Panc1 (cell line): ENCODE results near the gene TMOD3. TPM values are rescaled to one million over a fixed set of nuclear protein-coding genes. Genes with fewer than 3 reads are reported as not detected.

ENCODE experiments used
- ATAC-seq: fragments of 200-7000 bp; cut with Tn5 transposase; 2 replicates; pipeline ENCODE4 v1.9.1; 2020; ENCODE audit warnings: mild to moderate bottlenecking, moderate library complexity
- BruUV-seq: library from RNA; stranded (reverse); fragments of 400-500 nt; replicated peaks from 2 replicates; lab custom pipeline; 2021; lab: Mats Ljungman, UMichigan
- CTCF ChIA-PET: fragments of 300-600 bp; sonication (Branson Sonifier 250); formaldehyde crosslinking; loops from one replicate; lab custom pipeline; 2022; ENCODE audit warnings: antibody characterized with exemption; lab: Charles Lee
- POLR2A ChIA-PET: fragments of 300-600 bp; sonication (Branson Sonifier 250); formaldehyde crosslinking; loops from one replicate; lab custom pipeline; 2022; ENCODE audit warnings: antibody characterized with exemption; lab: Charles Lee
- DNase-seq: peaks from one replicate; pipeline ENCODE4 v3.0.0-alpha.2; 2010; ENCODE audit warnings: low read depth, low spot score
- H3K27ac ChIP-seq: 2 replicates; pipeline ENCODE4 v1.5.1; 2011; ENCODE audit warnings: mild to moderate bottlenecking, low read length, inconsistent platforms
- H3K27me3 ChIP-seq: fragments of 200-500 bp; sonication (Bioruptor generic); 2 replicates; pipeline ENCODE4 v1.6.0; 2014; ENCODE audit warnings: low read length, inconsistent platforms; ENCODE audit not compliant: control insufficient read depth, insufficient read depth
- H3K36me3 ChIP-seq: fragments of 200-500 bp; sonication (Bioruptor generic); 2 replicates; pipeline ENCODE4 v1.5.1; 2014; ENCODE audit warnings: inconsistent platforms, mild to moderate bottlenecking, low read length, moderate library complexity; ENCODE audit not compliant: control insufficient read depth, insufficient read depth
- H3K4me1 ChIP-seq: 2 replicates; pipeline ENCODE4 v1.5.1; 2011; ENCODE audit warnings: inconsistent platforms, mild to moderate bottlenecking, low read length, moderate library complexity; ENCODE audit not compliant: control insufficient read depth, insufficient read depth
- H3K4me3 ChIP-seq, 2 experiments: 2 replicates each; pipeline ENCODE4 v1.5.1; 2011 to 2012; ENCODE audit warnings: low read depth in 2 of 2, low read length in 2 of 2, mild to moderate bottlenecking in 2 of 2, inconsistent platforms in 1 of 2, moderate library complexity in 1 of 2
- H3K9me3 ChIP-seq: fragments of 200-500 bp; sonication (Bioruptor generic); 2 replicates; pipeline ENCODE4 v1.5.1; 2014; ENCODE audit warnings: low read depth, mild to moderate bottlenecking, inconsistent platforms, low read length, moderate library complexity; ENCODE audit not compliant: control insufficient read depth, insufficient read depth
- CTCF ChIP-seq: fragments of 450-650 bp; IDR thresholded peaks from 2 replicates; pipeline ENCODE4 v1.5.1; 2017; ENCODE audit warnings: mild to moderate bottlenecking
- POLR2AphosphoS5 ChIP-seq: IDR thresholded peaks from 2 replicates; pipeline ENCODE4 v1.6.1; 2012; ENCODE audit warnings: mild to moderate bottlenecking, low read depth, low read length, moderate library complexity
- SIN3A ChIP-seq: IDR thresholded peaks from 2 replicates; pipeline ENCODE4 v1.6.1; 2012; ENCODE audit warnings: low read depth, mild to moderate bottlenecking, low read length, moderate library complexity, borderline replicate concordance; ENCODE audit not compliant: insufficient read depth
- TCF7L2 ChIP-seq: IDR thresholded peaks from 2 replicates; pipeline ENCODE4 v1.6.1; 2011; ENCODE audit warnings: mild to moderate bottlenecking, low read depth, low read length, inconsistent platforms
- in situ Hi-C: cut with HindIII; loops from 2 replicates; pipeline ENCODE4 v1.10.0; 2016; ENCODE audit warnings: low sequenced_read_pairs, low pct_unique_long_range_greater_than_20kb
- intact Hi-C: fragments of 100-400 bp; cut with micrococcal nuclease; formaldehyde crosslinking; loops from one replicate; pipeline ENCODE4 v1.10.0; 2022; ENCODE audit not compliant: unreplicated experiment
- total RNA-seq: library from RNA; stranded (reverse); gene quantifications from one replicate; pipeline ENCODE4 v1.2.1, GENCODE V29; 2021; ENCODE audit not compliant: unreplicated experiment
- TF ChIP-seq, protein P1 (sequence below), 2 experiments: IDR thresholded peaks; 2 replicates each; pipeline ENCODE4 v1.6.1; 2011 to 2012; ENCODE audit warnings: low read depth in 2 of 2, control low read depth in 1 of 2, low read length in 1 of 2, mild to moderate bottlenecking in 1 of 2, moderate library complexity in 1 of 2; ENCODE audit not compliant: insufficient read depth in 1 of 2

The TMOD3 gene
- total RNA-seq, 1 experiment from 2014 or later: 53.4 TPM

DNA sequence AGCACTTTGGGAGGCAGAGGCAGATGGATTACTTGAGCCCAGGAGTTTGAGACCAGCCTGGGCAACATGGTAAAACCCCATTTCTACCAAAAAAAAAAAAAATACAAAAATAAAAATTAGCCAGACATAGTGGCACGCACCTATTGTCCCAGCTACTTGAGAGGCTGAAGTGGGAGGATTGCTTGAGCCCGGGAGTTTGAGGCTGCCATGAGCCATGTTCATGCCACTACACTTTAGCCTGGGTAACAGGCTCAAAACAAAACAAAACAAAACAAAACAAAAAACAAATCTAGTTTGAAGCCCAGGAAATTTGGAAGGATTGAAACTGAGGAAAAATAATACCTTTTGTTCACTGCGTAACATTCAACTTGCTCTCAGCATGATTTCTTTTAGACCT is 16.6 kb downstream of the TMOD3 start:
- Histone ChIP-seq H3K9me3 (no peaks in the 10 kb centered on the region), H3K27ac (no peak overlapping the region), H3K4me3 (no peak overlapping the region), H3K36me3 (no peaks in the 10 kb centered on the region), H3K4me1 (peaks cover 34% of the 10 kb centered on the region), H3K27me3 (no peaks in the 10 kb centered on the region)
- BruUV-seq: no TSS peak
- ChIA-PET CTCF (no interaction called here), POLR2A (interaction anchor here (0.6 kb wide), 1 partner anchor 227 kb away, joined by 17 read pairs; no protein-coding TSS in a partner anchor)
- in situ Hi-C loops (no loop called here), intact Hi-C loops (no loop called here)
- DNase-seq (no peak), ATAC-seq (no peak)
- TF ChIP-seq CTCF (no peak), TCF7L2 (no peak), POLR2AphosphoS5 (no peak), SIN3A (no peak)
- TF ChIP-seq, protein P1, sequence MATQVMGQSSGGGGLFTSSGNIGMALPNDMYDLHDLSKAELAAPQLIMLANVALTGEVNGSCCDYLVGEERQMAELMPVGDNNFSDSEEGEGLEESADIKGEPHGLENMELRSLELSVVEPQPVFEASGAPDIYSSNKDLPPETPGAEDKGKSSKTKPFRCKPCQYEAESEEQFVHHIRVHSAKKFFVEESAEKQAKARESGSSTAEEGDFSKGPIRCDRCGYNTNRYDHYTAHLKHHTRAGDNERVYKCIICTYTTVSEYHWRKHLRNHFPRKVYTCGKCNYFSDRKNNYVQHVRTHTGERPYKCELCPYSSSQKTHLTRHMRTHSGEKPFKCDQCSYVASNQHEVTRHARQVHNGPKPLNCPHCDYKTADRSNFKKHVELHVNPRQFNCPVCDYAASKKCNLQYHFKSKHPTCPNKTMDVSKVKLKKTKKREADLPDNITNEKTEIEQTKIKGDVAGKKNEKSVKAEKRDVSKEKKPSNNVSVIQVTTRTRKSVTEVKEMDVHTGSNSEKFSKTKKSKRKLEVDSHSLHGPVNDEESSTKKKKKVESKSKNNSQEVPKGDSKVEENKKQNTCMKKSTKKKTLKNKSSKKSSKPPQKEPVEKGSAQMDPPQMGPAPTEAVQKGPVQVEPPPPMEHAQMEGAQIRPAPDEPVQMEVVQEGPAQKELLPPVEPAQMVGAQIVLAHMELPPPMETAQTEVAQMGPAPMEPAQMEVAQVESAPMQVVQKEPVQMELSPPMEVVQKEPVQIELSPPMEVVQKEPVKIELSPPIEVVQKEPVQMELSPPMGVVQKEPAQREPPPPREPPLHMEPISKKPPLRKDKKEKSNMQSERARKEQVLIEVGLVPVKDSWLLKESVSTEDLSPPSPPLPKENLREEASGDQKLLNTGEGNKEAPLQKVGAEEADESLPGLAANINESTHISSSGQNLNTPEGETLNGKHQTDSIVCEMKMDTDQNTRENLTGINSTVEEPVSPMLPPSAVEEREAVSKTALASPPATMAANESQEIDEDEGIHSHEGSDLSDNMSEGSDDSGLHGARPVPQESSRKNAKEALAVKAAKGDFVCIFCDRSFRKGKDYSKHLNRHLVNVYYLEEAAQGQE (IDR thresholded peaks at IDR 0.05; ENCODE audit: insufficient read depth in 1 of 2, low read depth in 2 of 2, low read length in 1 of 2): no peak

DNA sequence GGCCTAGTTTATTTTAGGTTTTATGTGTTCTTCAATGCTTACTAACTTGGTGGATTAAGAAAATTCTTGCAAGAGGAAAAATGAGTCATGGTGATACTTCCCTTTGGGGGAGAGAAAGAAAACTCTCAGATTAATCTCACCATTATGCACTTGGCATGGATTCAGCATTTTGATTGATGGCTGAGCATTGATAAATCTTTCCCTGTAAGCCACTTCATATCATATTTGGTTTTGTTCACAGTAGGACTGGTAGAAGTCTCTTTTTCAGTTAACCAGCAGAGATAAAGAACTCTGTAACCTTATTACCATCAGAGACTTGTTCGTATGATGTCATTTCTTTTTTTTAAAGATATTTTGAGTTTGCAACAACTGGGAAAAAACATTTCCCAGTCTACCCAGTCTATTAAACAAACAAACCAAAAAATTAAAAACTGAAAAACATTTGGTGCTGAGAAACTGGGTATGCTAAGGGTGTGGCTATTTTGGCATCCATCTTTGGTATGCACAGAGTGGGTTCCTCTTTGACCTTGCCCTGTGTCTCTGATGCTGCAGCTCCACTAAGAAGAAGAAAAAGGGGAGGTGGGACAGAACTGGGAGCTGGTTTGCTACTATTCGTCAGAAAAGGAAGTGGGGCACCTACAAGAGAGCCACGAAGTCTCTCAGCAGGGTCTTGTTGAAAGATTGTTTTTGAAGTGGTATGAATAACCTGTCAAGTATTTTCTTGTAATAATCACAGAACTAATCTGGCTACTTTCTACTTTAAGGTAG is 17.2 kb downstream of the TMOD3 start:
- H3K27ac ChIP-seq: no peak overlapping the region
- no peaks in the 10 kb centered on the region for H3K9me3 ChIP-seq
- TF ChIP-seq TCF7L2: no peak
- TF ChIP-seq CTCF: no peak
- TF ChIP-seq, protein P1 (IDR thresholded peaks at IDR 0.05; ENCODE audit: insufficient read depth in 1 of 2, low read depth in 2 of 2, low read length in 1 of 2): no peak
- no peak for TF ChIP-seq POLR2AphosphoS5
- no peak for TF ChIP-seq SIN3A
- H3K4me3 ChIP-seq: no peak overlapping the region
- CTCF ChIA-PET: no interaction called here
- in situ Hi-C loops: no loop called here
- no peak for ATAC-seq
- no peaks in the 10 kb centered on the region for H3K27me3 ChIP-seq
- intact Hi-C loops: no loop called here
- POLR2A ChIA-PET: no interaction called here
- no peaks in the 10 kb centered on the region for H3K36me3 ChIP-seq
- DNase-seq: no peak
- H3K4me1 ChIP-seq: peaks cover 32% of the 10 kb centered on the region
- no TSS peak for BruUV-seq
